Measurements from ENCODE around the gene CGNL1.

CGNL1 gene

GRCh38 chr15:57458356-57458781, 82.1 kb downstream of the CGNL1 start:
- DNase-seq = peak; percentile 25

- no peak for DNase-seq
These were observed 84.0 kb downstream of the CGNL1 start for GRCh38 chr15:57460208-57460816.

DNA sequence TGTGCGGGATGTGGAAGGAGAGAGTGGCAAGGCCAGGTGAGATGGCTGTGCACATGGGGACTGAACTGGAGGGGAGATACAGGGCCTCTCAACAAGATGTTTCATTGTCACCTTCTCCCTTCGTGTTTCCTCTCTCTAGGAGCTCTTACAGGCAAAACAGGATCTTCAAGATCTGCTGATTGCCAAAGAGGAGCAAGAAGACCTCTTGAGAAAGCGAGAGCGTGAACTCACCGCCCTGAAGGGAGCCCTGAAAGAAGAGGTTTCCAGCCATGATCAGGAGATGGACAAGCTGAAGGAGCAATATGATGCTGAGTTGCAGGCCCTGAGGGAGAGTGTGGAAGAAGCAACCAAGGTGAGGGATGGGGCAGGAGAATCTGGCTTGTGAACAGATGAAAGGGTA, 85.2 kb downstream of the CGNL1 start:
- peak; percentile 82 for DNase-seq

DNA sequence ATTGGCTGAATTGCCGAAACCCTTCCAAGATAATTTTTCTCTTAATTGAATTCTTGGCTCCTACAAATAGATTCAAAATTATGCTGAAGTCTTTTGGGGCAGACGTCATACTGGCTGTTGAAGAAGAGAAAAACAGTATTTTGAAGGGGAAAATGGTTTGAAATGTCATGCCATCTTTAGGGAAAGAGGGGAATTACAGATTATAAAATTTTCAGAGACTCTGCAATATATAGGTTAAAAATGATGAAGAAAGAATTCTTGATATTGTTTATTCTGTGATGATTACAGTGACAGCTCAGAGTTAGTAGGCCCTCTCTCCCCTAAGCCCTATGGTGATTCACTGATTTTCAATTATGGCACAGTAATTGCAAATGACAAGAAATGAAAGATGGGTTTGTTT, 86.1 kb downstream of the CGNL1 start:
- DNase-seq = no peak

DNA sequence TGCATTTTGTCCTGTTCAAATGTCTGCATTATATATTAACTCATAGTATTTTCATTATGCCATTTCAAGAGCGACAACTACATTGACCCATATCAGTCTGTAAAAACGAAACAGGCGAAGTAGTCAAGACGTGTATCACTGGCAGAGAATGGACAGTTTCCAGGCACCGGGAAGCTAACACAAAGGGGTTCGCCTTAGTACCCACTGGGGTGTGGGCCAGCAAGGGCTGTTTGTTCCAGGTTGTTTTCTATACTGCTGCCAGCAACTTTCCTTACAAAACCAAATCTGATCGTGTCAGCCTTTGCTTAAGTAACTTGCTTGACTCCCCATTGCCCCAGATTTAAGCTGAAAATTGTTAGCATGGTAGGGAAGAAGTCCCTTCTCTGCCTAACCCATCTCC, 87.1 kb downstream of the CGNL1 start:
- no peak for DNase-seq

- no peak for DNase-seq
These were observed 88.2 kb downstream of the CGNL1 start for GRCh38 chr15:57464480-57464879.

GRCh38 chr15:57468486-57468885, 92.2 kb downstream of the CGNL1 start:
- no peak for DNase-seq

DNA sequence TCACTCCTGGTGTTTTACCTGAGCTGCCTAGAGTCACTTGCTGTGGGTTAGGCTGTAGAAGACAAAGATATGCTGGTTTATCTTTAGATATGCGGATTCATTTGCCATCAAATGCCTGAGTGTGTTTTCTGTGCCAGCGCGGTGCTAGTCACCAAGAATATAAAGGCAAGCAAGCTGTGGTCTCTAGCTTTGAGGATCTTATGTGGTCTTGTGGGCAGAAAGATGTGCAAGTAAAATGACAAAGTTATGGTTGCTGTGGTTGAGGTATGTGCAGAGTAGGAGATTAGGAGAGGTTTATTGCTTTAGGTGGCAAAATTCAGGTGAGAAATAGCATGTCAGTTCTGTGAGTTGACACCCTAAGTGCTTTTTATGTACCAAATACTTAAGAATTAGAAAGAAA, 94.2 kb downstream of the CGNL1 start:
- no peak for DNase-seq

DNA sequence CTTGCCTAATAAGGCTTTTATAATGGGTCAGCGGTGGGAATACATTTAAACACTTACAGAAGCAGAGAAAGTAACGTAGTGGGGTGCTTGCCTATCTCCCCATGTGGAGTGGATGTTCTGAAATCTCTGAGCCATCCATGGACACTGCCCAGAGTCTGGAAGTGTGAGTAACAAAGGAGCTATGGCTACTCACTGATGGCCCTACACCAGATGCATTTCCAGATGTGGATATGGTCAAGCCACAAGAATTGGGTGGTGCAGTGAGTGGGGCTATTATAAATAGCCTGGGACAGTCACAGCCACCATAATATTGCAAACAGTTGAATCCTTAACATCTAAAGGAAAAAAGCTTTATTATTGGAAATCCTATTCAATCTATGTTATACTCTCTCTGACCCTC, 96.6 kb downstream of the CGNL1 start:
- no peak for DNase-seq

DNA sequence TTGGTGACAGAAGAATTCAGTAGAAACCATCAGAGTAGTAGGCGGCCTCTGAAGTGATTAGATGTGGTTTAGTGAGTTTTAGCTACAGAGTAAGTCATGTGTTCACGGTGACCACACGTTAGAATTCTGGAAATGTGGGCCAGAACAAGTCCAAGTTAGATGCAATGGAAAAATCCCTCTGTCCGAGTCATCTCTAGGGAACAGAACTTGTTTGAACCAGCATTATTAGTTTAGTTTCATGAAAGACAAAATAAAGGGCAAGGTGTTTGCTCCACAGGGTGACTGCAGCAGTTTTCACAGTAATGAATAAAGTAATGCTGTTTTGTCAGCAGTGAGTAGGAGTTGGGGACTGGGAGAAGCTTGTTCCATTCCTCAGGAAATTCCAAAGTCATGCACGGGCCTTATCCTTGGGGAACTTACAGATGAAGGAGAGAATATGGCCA, 100.2 kb downstream of the CGNL1 start:
- DNase-seq = no peak

- DNase-seq = no peak
These were observed 101.6 kb downstream of the CGNL1 start for GRCh38 chr15:57477736-57478522.

DNA sequence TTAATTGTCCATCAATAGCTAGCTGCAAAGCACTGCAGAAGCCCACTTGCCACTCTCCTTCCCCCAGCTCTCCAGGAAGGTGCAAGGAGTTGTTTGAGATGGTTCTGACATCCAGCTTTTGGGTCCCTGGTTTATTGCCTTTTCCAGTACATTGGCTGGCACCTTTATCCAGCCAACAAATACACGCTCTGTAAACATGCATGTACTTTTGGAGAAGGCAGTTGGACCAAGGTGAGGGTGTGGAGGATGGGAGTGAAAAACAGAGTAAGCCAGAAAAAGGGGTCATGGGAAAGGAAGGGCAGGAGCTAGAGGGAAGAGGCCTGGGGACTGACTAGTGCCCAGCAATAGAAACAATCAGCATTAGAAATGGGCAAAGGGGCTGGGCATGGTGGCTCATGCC, 102.7 kb downstream of the CGNL1 start:
- no peak for DNase-seq

- no peak for DNase-seq
These were observed 104.9 kb downstream of the CGNL1 start for GRCh38 chr15:57481038-57481705.

- DNase-seq = no peak
These were observed 109.6 kb downstream of the CGNL1 start for GRCh38 chr15:57485869-57486268.

GRCh38 chr15:57486833-57487232, 110.5 kb downstream of the CGNL1 start:
- no peak for DNase-seq

- DNase-seq = no peak
These were observed 112.8 kb downstream of the CGNL1 start for GRCh38 chr15:57489122-57489521.

GRCh38 chr15:57493351-57493750, 117.0 kb downstream of the CGNL1 start:
- no peak for DNase-seq

DNA sequence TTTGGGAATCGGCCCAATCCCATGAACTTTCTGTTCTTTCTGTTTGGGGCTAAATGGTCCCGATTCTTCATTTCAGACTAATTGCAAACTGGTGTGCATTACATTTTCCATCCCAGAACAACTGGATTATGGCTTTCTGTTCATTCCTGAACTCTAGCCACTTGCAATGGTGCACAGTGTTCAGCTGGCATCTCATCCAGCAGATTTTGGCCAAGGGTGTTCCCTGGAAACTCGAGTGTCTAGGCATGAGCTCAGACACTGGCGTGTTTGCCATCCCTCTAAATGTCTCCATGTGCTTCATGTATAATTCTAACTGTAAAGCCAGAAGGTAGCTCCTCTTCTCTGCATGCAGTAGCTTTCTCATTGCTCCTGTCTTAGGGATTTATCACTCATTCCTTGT, 118.3 kb downstream of the CGNL1 start:
- no peak for DNase-seq

- no peak for DNase-seq
These were observed 118.7 kb downstream of the CGNL1 start for GRCh38 chr15:57495041-57495440.

DNA sequence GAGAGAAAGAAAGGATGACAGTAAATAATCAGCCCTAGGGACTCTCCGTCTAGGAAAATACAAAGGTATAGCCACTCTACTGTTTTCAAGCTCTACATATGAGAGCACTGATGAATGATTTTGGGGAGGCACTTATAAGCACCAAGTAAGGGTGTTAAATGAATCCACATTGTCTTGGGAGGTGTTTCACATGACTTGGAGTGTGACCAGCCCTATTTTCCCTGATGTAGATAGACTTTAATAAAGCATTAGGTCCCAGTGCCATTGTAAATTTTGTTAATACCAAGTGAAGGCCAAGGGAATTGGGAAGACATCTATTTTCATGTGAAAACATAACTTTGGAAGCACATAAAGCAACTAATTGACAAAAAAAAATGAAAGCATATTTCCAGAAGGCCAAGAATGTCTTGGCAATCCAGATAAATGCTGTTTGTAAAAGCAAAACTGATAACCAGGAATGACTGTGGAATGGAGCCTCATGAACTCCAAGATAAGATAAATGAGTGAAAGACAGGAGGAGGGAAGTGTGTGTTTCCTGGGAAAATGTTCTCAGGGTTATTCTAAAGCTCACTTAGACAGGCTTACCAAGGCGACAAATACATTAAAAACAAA, 119.4 kb downstream of the CGNL1 start:
- DNase-seq = no peak

GRCh38 chr15:57496594-57496945, 120.3 kb downstream of the CGNL1 start:
- no peak for DNase-seq

- DNase-seq = no peak
These were observed 120.9 kb downstream of the CGNL1 start for GRCh38 chr15:57496946-57497869.

GRCh38 chr15:57500256-57500655, 124.0 kb downstream of the CGNL1 start:
- DNase-seq = no peak

Data from DMS79 (cell line).